GM18502 (cell line): ENCODE results near the gene DUOX1.

Experiments used
- ATAC-seq: cut with Tn5 transposase; IDR thresholded peaks from one replicate; pipeline ENCODE4 v1.9.1; 2021; ENCODE audit warnings: mild to moderate bottlenecking; ENCODE audit not compliant: unreplicated experiment, poor library complexity

DUOX1 gene

GRCh38 chr15:45164914-45165313 is 35.1 kb downstream of the DUOX1 start:
- no peak for ATAC-seq

- no peak for ATAC-seq
These were observed 35.7 kb downstream of the DUOX1 start for GRCh38 chr15:45165536-45165935.

- peak; percentile 96 for ATAC-seq
These were observed 37.2 kb downstream of the DUOX1 start for GRCh38 chr15:45166834-45167630.

GRCh38 chr15:45167631-45168205 is 37.9 kb downstream of the DUOX1 start:
- no peak for ATAC-seq

GRCh38 chr15:45168286-45168685 is 38.5 kb downstream of the DUOX1 start:
- ATAC-seq, result no peak

DNA sequence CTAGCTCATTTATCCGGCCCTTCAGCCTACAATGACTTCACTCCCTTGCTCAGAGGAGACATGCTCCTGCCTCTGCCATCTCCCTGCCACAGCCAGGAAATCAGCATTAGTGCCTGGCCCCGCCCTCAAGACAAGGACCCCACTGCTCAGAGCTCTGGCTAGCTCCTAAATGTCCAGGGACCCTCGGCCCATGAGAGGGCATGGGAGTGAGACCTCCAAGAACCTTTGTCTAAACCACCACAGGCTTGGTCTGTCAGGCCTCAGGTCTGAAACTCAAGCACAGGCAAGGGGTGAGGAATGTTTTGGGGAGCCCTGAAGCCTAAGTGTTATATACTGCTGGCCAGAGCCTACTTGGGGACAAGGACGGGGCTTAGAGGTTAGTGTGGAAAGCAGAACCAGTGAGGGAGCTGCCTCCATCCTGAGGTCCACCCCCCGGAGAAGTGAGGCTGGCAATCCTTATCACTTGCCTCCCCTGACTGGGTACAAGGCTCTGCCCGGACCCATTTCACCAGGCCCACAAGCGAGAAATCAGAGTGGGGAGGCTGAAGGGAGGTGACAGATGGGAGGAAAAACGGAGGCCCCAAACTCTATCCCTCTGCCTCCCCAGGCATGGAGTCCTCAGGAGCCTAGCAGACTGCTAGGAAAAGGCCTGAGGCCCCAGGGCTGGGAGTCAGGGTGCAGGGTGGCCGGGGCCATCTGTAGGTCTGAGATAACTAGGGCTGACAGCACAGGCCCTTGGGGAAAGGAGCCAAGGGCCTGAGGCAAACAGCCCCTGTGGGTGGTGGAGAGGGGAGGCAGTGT is 39.2 kb downstream of the DUOX1 start:
- ATAC-seq, result no peak

- ATAC-seq, result no peak
These were observed 40.0 kb downstream of the DUOX1 start for GRCh38 chr15:45169608-45170480.

- ATAC-seq, result no peak
These were observed 42.1 kb downstream of the DUOX1 start for GRCh38 chr15:45171912-45172311.

- ATAC-seq, result no peak
These were observed 44.3 kb downstream of the DUOX1 start for GRCh38 chr15:45174069-45174468.

- no peak for ATAC-seq
These were observed 44.8 kb downstream of the DUOX1 start for GRCh38 chr15:45174577-45174976.

GRCh38 chr15:45177285-45177684 is 47.5 kb downstream of the DUOX1 start:
- no peak for ATAC-seq

DNA sequence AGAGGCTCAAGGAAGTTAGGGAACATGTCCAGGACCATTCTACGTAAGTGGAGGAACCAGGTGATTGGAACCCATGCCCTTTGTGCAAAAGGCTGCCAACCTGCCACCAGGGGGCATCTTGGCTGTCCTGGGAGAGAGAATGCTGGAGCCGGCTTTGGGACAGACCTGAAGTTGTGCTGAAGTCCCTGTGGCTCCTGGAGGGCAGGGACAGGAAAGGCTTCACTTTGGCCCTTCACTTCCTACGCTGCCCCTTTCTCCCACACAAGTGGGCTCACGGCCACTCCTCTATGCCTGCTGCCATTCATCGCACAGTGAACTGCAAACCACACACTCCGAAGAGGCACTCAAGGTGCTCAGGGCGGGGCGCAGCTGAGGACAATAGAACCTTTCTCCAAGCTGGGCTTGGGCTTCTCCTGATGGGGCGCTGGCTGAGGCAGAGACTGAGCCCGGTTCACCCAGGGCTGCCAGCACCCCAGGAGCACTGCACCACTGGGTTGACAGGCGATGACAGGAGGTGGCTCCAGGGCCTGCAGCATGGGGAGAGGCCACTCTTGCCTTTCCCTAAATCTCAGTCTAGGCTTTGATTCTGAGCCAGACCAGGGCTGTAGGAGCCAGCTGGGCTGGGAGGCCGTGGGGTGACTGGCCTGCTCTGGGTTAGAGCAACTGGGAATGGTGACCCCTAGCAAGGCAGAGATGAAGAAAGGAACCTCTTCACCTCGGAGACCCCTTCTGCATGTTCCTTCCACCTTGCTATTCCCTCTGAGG is 49.6 kb downstream of the DUOX1 start:
- no peak for ATAC-seq

- ATAC-seq, result no peak
These were observed 50.4 kb downstream of the DUOX1 start for GRCh38 chr15:45180201-45180600.

DNA sequence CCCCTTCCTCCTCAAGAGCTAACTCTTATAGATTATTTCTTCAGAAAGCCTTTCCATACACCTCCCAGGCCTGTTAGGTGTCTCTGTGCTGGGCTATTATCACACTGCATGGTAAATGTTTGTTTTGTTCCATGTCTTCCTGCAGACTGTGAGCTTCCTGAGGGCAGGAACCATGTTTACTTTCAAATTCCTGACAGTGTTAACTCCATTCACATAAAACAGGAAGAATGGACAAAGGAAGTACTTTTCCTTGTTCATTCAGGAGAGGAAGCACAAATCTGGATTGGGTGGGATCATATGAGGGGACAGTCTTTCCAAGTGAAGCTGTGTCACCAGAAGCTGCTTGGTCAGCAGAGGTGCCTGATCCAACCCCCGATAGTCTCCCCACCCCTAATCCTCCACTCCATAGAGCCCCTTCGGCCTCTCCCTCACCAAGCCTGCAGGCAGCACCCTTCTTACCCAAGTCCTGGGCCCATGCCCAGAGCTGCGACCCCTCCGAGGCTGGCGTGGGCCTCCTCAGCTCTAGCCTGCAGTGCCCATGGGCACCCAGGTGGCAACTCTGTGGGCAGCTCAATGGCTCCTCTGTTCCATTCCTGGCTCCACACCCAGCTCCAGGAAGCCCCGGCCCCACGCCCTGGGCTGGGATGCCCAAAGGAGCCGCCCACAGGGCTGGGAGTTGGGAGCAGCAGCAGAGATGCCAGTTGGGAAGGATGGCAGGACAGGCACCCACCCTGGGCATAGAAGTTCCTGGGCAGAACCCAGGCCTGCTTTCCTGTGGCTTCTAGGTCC is 51.0 kb downstream of the DUOX1 start:
- ATAC-seq, result no peak

DNA sequence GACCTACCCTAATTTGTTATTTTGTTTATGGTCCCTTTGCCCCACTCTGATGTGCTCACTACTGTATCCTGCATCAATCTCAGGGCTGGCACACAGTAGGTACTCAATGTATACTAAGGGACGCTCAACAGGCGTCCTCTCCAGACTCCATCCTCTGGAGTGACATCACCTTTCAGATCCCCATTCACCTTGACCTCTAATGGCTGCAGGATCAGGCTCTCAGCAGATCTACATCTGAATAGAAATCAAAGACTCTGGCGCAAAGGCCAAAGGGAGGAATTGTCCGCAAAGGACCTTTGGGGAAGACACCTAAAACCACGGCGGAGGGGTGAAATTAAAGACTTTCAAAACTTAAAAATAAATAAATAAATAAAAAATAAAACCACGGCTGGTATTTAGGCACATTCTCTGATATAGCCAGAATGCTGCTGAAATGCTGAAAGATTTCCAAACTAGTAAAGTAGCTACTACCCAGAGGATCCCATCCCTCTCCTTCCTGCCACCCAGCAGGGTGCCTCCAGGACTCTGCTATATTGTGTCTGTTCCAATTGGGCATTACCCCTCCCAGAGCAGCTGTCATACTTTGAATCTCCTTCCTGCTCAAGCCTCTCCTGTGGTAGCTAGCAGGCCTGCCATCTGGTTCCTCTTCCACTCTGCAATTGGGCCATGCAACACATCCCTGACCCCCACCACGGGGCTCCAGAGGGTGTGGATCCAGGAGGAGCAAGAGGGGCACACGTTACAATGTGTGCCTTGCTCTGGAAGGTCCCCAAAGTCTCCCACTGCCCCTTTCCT is 51.9 kb downstream of the DUOX1 start:
- ATAC-seq, result no peak

- ATAC-seq, result no peak
These were observed 53.2 kb downstream of the DUOX1 start for GRCh38 chr15:45182996-45183395.

DNA sequence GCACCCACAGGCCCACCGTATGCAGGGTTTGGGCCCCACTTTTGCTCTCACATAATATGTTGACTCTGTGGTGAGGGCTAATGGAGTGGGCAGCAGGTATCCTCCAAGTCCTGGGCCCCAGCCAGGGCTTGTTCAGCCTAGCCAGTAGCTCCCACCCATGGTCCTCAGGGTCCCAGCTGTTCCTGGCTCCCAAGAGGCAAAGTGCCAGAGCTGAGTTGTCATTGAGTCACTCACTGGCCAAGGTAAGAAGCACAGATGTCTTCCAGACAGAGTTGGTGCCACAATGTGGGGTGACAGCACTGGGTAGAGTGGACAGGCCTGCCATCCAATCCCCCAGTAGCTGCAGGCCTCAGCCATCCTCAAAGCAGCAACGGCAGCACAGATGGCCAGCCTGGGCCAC is 53.7 kb downstream of the DUOX1 start:
- no peak for ATAC-seq

DNA sequence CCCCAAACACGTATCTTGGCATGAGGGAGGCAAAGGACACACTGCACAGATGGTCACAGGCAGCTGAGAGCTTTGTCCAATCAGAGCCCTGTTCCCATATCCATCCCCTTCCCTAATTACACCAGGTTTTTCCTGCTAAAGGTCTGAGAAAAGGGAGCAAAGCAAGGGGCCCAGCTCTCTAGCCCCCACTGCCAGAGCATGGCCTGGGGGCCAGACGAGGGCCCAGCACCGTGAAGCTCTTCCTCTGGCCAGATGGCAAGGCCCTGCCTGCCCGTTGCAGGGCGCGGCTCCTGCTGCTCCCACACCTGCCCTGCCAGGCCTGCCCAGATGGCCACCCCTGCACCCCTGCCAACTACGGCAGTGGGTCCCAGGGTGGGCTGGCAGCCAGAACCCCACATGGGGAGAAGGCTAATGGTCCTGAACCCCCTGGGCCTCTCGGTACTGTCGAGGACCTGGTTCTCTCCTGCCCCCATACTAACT is 54.8 kb downstream of the DUOX1 start:
- no peak for ATAC-seq
